Measurements from ENCODE around the gene PMPCA. TPM values are rescaled to one million over a fixed set of nuclear protein-coding genes. Genes with fewer than 3 reads are reported as not detected.

The PMPCA gene
- polyA plus RNA-seq, 2 donors: 32.0 to 38.6 TPM

DNA sequence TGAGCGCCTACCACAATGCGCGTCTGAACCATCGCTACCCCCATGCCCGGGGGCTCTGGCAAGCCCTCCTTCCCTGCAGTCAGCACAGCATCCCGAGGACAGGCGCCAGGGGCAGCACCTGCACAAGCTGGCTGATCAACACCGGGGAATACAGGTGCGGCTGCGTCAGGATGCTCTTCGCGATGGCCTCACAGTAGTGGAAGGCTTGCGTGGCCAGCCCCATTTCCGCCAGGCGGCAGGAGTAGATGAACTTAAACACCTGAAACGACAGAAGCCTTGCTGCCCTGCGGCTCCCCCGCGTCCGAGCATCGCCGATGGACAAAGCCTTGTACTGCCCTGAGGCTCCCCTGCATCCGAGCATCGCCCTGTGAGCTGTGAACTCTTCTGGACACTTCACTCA, 46.9 kb downstream of the PMPCA start:
- Histone ChIP-seq H3K4me3 (ENCODE audit: low read depth in 1 of 2, low read length in 2 of 2) (no peak overlapping the region), H3K36me3 (ENCODE audit: control insufficient read depth in 2 of 2, insufficient read depth in 2 of 2, low read length in 1 of 2) (peaks cover 31 to 61% of the 10 kb centered on the region in 2 donors), H3K27ac (ENCODE audit: low read depth in 2 of 2, low read length in 1 of 2) (no peak overlapping the region), H3K9me3 (ENCODE audit: control insufficient read depth in 2 of 2, insufficient read depth in 1 of 2, low read depth in 1 of 2, low read length in 1 of 2) (no peaks in the 10 kb centered on the region), H3K4me1 (ENCODE audit: control insufficient read depth in 2 of 2, insufficient read depth in 2 of 2, low read length in 1 of 2) (no peaks in the 10 kb centered on the region), H3K27me3 (ENCODE audit: control insufficient read depth in 1 of 2, insufficient read depth in 2 of 2, low read length in 2 of 2) (no peaks in the 10 kb centered on the region)
- 94 to 98% methylated on average over 24 of the region's 24 CpGs for WGBS, 2 donors

DNA sequence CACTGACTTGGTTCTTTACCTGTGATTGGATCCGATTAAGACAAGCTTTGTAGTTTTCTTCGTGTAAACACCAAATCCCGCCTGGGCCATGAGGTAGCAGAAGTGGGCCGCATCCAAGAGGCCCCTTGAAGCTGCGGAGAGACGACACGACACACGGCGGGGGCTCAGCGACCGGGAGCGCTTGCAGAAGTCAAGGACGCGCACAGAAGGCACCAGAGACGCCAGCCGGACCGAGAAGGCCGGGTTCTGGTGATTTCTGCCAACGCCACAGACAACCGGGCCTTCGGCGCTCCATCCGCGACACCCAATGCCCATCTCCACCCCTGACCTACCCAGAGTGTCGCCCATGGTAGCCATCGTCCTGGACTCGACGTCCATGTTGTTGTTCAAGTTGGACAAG, 49.0 kb downstream of the PMPCA start:
- 95% methylated on average over 28 of the region's 28 CpGs for WGBS, 2 donors
- Histone ChIP-seq H3K4me1 (ENCODE audit: control insufficient read depth in 2 of 2, insufficient read depth in 2 of 2, low read length in 1 of 2) (no peaks in the 10 kb centered on the region), H3K9me3 (ENCODE audit: control insufficient read depth in 2 of 2, insufficient read depth in 1 of 2, low read depth in 1 of 2, low read length in 1 of 2) (no peaks in the 10 kb centered on the region), H3K27me3 (ENCODE audit: control insufficient read depth in 1 of 2, insufficient read depth in 2 of 2, low read length in 2 of 2) (no peaks in the 10 kb centered on the region), H3K27ac (ENCODE audit: low read depth in 2 of 2, low read length in 1 of 2) (no peak overlapping the region), H3K4me3 (ENCODE audit: low read depth in 1 of 2, low read length in 2 of 2) (no peak overlapping the region), H3K36me3 (ENCODE audit: control insufficient read depth in 2 of 2, insufficient read depth in 2 of 2, low read length in 1 of 2) (peaks cover 38 to 67% of the 10 kb centered on the region in 2 donors)

DNA sequence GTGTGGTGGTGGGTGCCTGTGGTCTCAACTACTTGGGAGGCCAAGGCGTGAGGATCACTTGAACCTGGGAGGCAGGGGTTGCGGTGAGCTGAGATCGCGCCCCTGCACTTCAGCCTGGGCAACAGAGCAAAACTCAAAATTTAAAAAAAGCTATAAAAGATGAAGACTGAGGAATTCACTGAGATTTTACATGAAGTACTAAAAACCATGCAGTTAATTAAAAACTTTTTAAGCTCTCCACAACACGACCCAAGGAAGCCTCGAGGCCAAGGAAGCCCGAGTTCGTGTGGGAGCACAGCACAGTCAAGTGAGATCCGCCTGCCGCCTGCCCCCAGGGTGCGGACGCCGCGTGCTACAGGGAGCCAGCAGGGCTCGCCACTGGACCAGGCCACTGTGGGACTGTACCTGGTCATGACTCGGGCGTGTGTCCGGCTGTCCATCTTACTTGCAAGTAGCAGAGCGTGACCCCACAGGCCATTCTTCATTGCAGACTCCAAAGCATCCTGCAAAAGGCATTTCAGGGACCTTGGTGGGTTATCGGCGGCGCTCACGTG, 50.4 kb downstream of the PMPCA start:
- no peaks in the 10 kb centered on the region for H3K4me1 ChIP-seq (ENCODE audit: control insufficient read depth in 2 of 2, insufficient read depth in 2 of 2, low read length in 1 of 2)
- WGBS, 2 donors: 95 to 96% methylated on average over 23 of the region's 23 CpGs
- no peak overlapping the region for H3K27ac ChIP-seq (ENCODE audit: low read depth in 2 of 2, low read length in 1 of 2)
- no peaks in the 10 kb centered on the region for H3K9me3 ChIP-seq (ENCODE audit: control insufficient read depth in 2 of 2, insufficient read depth in 1 of 2, low read depth in 1 of 2, low read length in 1 of 2)
- no peak overlapping the region for H3K4me3 ChIP-seq (ENCODE audit: low read depth in 1 of 2, low read length in 2 of 2)
- no peaks in the 10 kb centered on the region for H3K27me3 ChIP-seq (ENCODE audit: control insufficient read depth in 1 of 2, insufficient read depth in 2 of 2, low read length in 2 of 2)
- peaks cover 29 to 58% of the 10 kb centered on the region in 2 donors for H3K36me3 ChIP-seq (ENCODE audit: control insufficient read depth in 2 of 2, insufficient read depth in 2 of 2, low read length in 1 of 2)

DNA sequence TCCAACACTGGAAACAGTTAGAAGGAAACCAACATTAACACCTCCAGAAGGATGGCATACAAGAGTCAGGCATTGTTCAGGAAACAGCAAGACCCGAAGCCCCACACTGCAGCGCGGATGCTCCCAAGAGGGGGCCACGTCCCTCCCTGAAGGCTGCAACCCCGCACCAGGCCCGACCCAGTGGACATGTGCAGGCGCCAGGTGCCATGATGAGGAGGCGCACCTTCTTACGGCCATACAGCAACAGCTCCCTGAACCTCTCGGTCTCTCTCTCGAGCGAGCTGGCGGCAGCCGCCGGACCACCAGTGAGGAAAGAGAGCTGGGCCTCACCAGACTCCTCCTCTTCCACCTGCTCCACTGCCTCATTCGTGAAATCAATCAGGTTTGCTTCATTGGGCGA, 52.2 kb downstream of the PMPCA start:
- WGBS, 2 donors: 93 to 95% methylated on average over 17 of the region's 17 CpGs
- H3K36me3 ChIP-seq (ENCODE audit: control insufficient read depth in 2 of 2, insufficient read depth in 2 of 2, low read length in 1 of 2): peaks cover 26 to 54% of the 10 kb centered on the region in 2 donors
- H3K9me3 ChIP-seq (ENCODE audit: control insufficient read depth in 2 of 2, insufficient read depth in 1 of 2, low read depth in 1 of 2, low read length in 1 of 2): no peaks in the 10 kb centered on the region
- H3K4me3 ChIP-seq (ENCODE audit: low read depth in 1 of 2, low read length in 2 of 2): no peak overlapping the region
- H3K4me1 ChIP-seq (ENCODE audit: control insufficient read depth in 2 of 2, insufficient read depth in 2 of 2, low read length in 1 of 2): no peaks in the 10 kb centered on the region
- H3K27me3 ChIP-seq (ENCODE audit: control insufficient read depth in 1 of 2, insufficient read depth in 2 of 2, low read length in 2 of 2): no peaks in the 10 kb centered on the region
- H3K27ac ChIP-seq (ENCODE audit: low read depth in 2 of 2, low read length in 1 of 2): no peak overlapping the region

DNA sequence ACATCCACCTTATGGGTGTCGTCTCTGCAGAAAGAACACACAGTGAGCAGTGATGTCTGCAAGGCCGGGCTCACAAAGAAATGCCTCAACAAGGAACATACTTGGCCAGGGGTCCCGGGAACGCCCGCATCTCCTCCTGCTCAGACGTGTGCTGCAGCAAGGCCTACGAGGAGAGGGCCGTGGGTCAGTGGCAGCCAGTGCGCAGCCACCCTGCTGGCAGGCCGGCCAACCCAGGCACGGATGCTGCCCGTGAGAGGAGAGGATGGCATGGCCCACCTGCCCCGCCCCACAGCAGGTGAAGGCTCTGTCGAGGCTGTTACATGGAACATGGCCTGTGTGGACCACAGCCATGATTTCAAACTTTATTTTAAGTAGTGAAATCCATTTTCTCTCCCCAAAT, 53.1 kb downstream of the PMPCA start:
- Histone ChIP-seq H3K36me3 (ENCODE audit: control insufficient read depth in 2 of 2, insufficient read depth in 2 of 2, low read length in 1 of 2) (peaks cover 26 to 59% of the 10 kb centered on the region in 2 donors), H3K27ac (ENCODE audit: low read depth in 2 of 2, low read length in 1 of 2) (no peak overlapping the region), H3K27me3 (ENCODE audit: control insufficient read depth in 1 of 2, insufficient read depth in 2 of 2, low read length in 2 of 2) (no peaks in the 10 kb centered on the region)

GRCh38 chr9:136464241-136464640, 53.8 kb downstream of the PMPCA start:
- H3K4me1 ChIP-seq (ENCODE audit: control insufficient read depth in 2 of 2, insufficient read depth in 2 of 2, low read length in 1 of 2): no peaks in the 10 kb centered on the region
- no peaks in the 10 kb centered on the region for H3K27me3 ChIP-seq (ENCODE audit: control insufficient read depth in 1 of 2, insufficient read depth in 2 of 2, low read length in 2 of 2)
- peaks cover 26 to 60% of the 10 kb centered on the region in 2 donors for H3K36me3 ChIP-seq (ENCODE audit: control insufficient read depth in 2 of 2, insufficient read depth in 2 of 2, low read length in 1 of 2)
- no peak overlapping the region for H3K4me3 ChIP-seq (ENCODE audit: low read depth in 1 of 2, low read length in 2 of 2)
- no peak overlapping the region for H3K27ac ChIP-seq (ENCODE audit: low read depth in 2 of 2, low read length in 1 of 2)
- H3K9me3 ChIP-seq (ENCODE audit: control insufficient read depth in 2 of 2, insufficient read depth in 1 of 2, low read depth in 1 of 2, low read length in 1 of 2): no peaks in the 10 kb centered on the region
- WGBS, 2 donors: 93 to 94% methylated on average over 6 of the region's 6 CpGs

More for the DNA sequence above, 53.1 kb downstream of the PMPCA start:
- no peaks in the 10 kb centered on the region for H3K9me3 ChIP-seq (ENCODE audit: control insufficient read depth in 2 of 2, insufficient read depth in 1 of 2, low read depth in 1 of 2, low read length in 1 of 2)
- H3K4me1 ChIP-seq (ENCODE audit: control insufficient read depth in 2 of 2, insufficient read depth in 2 of 2, low read length in 1 of 2): no peaks in the 10 kb centered on the region
- H3K4me3 ChIP-seq (ENCODE audit: low read depth in 1 of 2, low read length in 2 of 2): no peak overlapping the region
- 88 to 89% methylated on average over 14 of the region's 14 CpGs for WGBS, 2 donors

DNA sequence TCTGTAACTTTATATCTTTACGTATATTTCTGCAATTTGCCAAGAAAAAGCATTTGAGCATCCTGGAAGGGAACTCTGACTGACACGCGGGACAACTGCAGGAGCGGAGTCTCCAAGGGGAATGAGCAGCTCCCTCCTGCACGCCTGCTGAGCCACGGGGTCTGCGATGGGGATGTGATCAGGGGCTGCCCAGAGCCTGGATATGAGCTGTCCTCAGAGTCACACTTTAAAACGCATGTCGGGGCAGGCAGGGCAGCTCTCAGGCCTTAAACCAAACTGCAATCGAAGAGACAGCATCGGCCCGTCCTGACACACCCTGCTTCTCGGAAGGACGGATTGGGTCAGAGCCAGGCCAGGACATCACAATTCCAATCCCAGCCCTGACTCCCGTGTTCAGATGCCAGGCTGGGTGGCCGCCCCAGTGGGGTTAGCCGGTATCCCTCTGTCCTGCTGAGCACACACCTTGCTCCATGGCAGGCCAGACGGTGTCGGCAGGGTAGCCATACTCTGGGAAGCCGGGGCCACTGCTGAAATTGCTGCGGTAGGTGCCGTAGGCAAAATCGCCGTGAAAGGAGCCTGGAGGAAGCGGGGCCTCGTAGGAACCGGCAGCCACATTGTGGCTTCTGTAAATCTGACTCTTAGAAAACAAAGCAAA, 55.2 kb downstream of the PMPCA start:
- Histone ChIP-seq H3K27ac (ENCODE audit: low read depth in 2 of 2, low read length in 1 of 2) (no peak overlapping the region), H3K4me3 (ENCODE audit: low read depth in 1 of 2, low read length in 2 of 2) (no peak overlapping the region), H3K27me3 (ENCODE audit: control insufficient read depth in 1 of 2, insufficient read depth in 2 of 2, low read length in 2 of 2) (no peaks in the 10 kb centered on the region), H3K4me1 (ENCODE audit: control insufficient read depth in 2 of 2, insufficient read depth in 2 of 2, low read length in 1 of 2) (no peaks in the 10 kb centered on the region), H3K36me3 (ENCODE audit: control insufficient read depth in 2 of 2, insufficient read depth in 2 of 2, low read length in 1 of 2) (peaks cover 27 to 62% of the 10 kb centered on the region in 2 donors), H3K9me3 (ENCODE audit: control insufficient read depth in 2 of 2, insufficient read depth in 1 of 2, low read depth in 1 of 2, low read length in 1 of 2) (no peaks in the 10 kb centered on the region)
- WGBS, 2 donors: 92 to 93% methylated on average over 27 of the region's 27 CpGs

DNA sequence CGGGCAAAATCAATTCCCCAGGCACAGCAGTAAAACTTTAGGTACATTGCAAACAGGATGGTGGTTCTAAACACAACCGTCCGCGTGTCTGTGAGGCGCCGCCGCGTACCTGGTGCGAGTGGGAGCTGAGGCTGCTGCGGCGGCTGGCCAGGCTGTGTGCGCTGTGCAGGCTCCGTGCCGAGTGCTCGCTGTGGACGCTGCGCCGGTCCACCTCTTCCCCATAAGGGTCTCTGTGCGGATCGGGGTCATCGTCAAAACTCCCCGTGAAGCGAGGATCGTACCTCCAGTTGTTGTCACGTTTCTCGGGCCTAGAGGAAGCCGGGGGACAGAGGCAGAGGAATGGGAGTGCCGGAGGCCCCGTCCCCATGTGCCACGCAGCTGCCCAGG, 55.7 kb downstream of the PMPCA start:
- H3K9me3 ChIP-seq (ENCODE audit: control insufficient read depth in 2 of 2, insufficient read depth in 1 of 2, low read depth in 1 of 2, low read length in 1 of 2): no peaks in the 10 kb centered on the region
- no peaks in the 10 kb centered on the region for H3K4me1 ChIP-seq (ENCODE audit: control insufficient read depth in 2 of 2, insufficient read depth in 2 of 2, low read length in 1 of 2)
- H3K4me3 ChIP-seq (ENCODE audit: low read depth in 1 of 2, low read length in 2 of 2): no peak overlapping the region
- no peak overlapping the region for H3K27ac ChIP-seq (ENCODE audit: low read depth in 2 of 2, low read length in 1 of 2)
- peaks cover 23 to 62% of the 10 kb centered on the region in 2 donors for H3K36me3 ChIP-seq (ENCODE audit: control insufficient read depth in 2 of 2, insufficient read depth in 2 of 2, low read length in 1 of 2)
- 96 to 97% methylated on average over 30 of the region's 30 CpGs for WGBS, 2 donors
- H3K27me3 ChIP-seq (ENCODE audit: control insufficient read depth in 1 of 2, insufficient read depth in 2 of 2, low read length in 2 of 2): no peaks in the 10 kb centered on the region

GRCh38 chr9:136467766-136468165, 57.3 kb downstream of the PMPCA start:
- Histone ChIP-seq H3K27me3 (ENCODE audit: control insufficient read depth in 1 of 2, insufficient read depth in 2 of 2, low read length in 2 of 2) (no peaks in the 10 kb centered on the region), H3K36me3 (ENCODE audit: control insufficient read depth in 2 of 2, insufficient read depth in 2 of 2, low read length in 1 of 2) (peaks cover 14 to 65% of the 10 kb centered on the region in 2 donors)

GRCh38 chr9:136470356-136470755, 59.9 kb downstream of the PMPCA start:
- H3K27me3 ChIP-seq (ENCODE audit: control insufficient read depth in 1 of 2, insufficient read depth in 2 of 2, low read length in 2 of 2): no peaks in the 10 kb centered on the region
- H3K27ac ChIP-seq (ENCODE audit: low read depth in 2 of 2, low read length in 1 of 2): no peak overlapping the region

More at GRCh38 chr9:136467766-136468165, 57.3 kb downstream of the PMPCA start:
- Histone ChIP-seq H3K27ac (ENCODE audit: low read depth in 2 of 2, low read length in 1 of 2) (no peak overlapping the region), H3K4me3 (ENCODE audit: low read depth in 1 of 2, low read length in 2 of 2) (no peak overlapping the region), H3K9me3 (ENCODE audit: control insufficient read depth in 2 of 2, insufficient read depth in 1 of 2, low read depth in 1 of 2, low read length in 1 of 2) (no peaks in the 10 kb centered on the region), H3K4me1 (ENCODE audit: control insufficient read depth in 2 of 2, insufficient read depth in 2 of 2, low read length in 1 of 2) (no peaks in the 10 kb centered on the region)
- WGBS, 2 donors: 84 to 87% methylated on average over 15 of the region's 15 CpGs

More at GRCh38 chr9:136470356-136470755, 59.9 kb downstream of the PMPCA start:
- Histone ChIP-seq H3K36me3 (ENCODE audit: control insufficient read depth in 2 of 2, insufficient read depth in 2 of 2, low read length in 1 of 2) (peaks cover 20 to 72% of the 10 kb centered on the region in 2 donors), H3K4me3 (ENCODE audit: low read depth in 1 of 2, low read length in 2 of 2) (no peak overlapping the region), H3K4me1 (ENCODE audit: control insufficient read depth in 2 of 2, insufficient read depth in 2 of 2, low read length in 1 of 2) (no peaks in the 10 kb centered on the region), H3K9me3 (ENCODE audit: control insufficient read depth in 2 of 2, insufficient read depth in 1 of 2, low read depth in 1 of 2, low read length in 1 of 2) (no peaks in the 10 kb centered on the region)
- WGBS, 2 donors: 86 to 88% methylated on average over 11 of the region's 11 CpGs

Measured in esophagus (tissue), 2 donors.